ENCODE measurements around the gene LMO1. TPM values are rescaled to one million over a fixed set of nuclear protein-coding genes. Genes with fewer than 3 reads are reported as not detected.

LMO1 gene
- total and polyA plus RNA-seq, 9 of the 15 experiments (the other 6 are each of a cell fraction or from before 2014, with no cell fraction given): not detected

DNA sequence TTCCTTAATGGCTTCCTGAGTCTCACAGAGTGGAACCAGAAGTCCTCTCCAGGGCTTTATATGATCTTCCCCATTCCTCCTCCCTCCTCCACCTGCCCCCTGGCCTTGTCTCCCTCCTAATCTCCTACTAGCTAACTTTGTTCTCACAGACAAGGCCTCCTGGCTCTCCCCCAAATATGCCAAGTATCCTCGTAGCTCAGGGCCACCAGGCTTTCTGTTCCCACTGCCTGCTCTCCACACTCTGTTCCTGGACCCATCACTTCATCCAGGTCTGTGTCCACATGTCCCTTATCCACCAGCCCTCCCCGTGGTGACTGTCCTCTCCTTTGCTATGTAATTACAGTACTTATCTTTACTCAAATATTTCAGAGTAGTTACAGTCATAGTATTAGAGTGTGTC, 23.2 kb upstream of the LMO1 start (continued):
- TF ChIP-seq, protein P1, sequence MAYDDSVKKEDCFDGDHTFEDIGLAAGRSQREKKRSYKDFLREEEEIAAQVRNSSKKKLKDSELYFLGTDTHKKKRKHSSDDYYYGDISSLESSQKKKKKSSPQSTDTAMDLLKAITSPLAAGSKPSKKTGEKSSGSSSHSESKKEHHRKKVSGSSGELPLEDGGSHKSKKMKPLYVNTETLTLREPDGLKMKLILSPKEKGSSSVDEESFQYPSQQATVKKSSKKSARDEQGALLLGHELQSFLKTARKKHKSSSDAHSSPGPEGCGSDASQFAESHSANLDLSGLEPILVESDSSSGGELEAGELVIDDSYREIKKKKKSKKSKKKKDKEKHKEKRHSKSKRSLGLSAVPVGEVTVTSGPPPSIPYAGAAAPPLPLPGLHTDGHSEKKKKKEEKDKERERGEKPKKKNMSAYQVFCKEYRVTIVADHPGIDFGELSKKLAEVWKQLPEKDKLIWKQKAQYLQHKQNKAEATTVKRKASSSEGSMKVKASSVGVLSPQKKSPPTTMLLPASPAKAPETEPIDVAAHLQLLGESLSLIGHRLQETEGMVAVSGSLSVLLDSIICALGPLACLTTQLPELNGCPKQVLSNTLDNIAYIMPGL (CRISPR knock-in tag; IDR thresholded peaks at IDR 0.05): no peak
- TF ChIP-seq ZNF75A (CRISPR knock-in tag; IDR thresholded peaks at IDR 0.05) (no peak), ARID2 (IDR thresholded peaks at IDR 0.05) (no peak), ZKSCAN3 (CRISPR knock-in tag; IDR thresholded peaks at IDR 0.05) (no peak), FOXA1 (IDR thresholded peaks at IDR 0.05; ENCODE audit: borderline replicate concordance) (no peak), RNF2 (IDR thresholded peaks at IDR 0.05) (no peak), SRSF9 (IDR thresholded peaks at IDR 0.05; ENCODE audit: borderline replicate concordance, low read depth, low read length) (no peak), MCM3 (IDR thresholded peaks at IDR 0.05) (no peak)
- TF ChIP-seq, protein P2, sequence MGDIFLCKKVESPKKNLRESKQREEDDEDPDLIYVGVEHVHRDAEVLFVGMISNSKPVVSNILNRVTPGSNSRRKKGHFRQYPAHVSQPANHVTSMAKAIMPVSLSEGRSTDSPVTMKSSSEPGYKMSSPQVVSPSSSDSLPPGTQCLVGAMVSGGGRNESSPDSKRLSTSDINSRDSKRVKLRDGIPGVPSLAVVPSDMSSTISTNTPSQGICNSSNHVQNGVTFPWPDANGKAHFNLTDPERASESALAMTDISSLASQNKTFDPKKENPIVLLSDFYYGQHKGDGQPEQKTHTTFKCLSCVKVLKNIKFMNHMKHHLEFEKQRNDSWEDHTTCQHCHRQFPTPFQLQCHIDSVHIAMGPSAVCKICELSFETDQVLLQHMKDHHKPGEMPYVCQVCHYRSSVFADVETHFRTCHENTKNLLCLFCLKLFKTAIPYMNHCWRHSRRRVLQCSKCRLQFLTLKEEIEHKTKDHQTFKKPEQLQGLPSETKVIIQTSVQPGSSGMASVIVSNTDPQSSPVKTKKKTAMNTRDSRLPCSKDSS (IDR thresholded peaks at IDR 0.05; ENCODE audit: low read depth, partially characterized antibody): no peak

DNA sequence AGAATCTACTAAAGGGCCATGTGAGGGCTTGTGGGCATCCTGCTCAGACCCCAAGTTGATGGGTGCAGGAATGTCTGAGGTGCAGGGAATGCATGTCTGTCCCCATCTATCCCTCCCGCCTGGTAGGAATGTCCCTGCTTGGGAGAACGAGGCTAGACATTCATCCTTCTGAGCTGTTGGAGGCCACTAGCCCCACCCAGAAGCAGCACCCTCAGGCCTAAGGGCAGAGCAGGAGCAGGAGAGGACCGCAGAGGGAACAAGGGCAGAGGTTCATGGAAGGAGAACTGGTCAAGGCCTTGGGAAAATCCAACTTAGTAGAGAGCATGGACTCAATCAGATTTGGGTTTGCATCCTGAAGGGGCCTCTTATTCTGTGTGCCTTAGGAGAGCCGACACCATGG, 22.1 kb upstream of the LMO1 start:
- H3K36me3 ChIP-seq (ENCODE audit: control insufficient read depth, insufficient read depth, low read length): no peaks in the 10 kb centered on the region
- in situ Hi-C loops (cut with MboI) (no loop called here), intact Hi-C loops (cut with micrococcal nuclease) (no loop called here)
- ATAC-seq (no peak), DNase-seq (ENCODE audit: extremely low read depth in 1 of 4, low spot score in 3 of 4) (no peak), FAIRE-seq (no peak)
- POLR2A ChIA-PET: interaction anchor here (0.6 kb wide), 1 partner anchor 9 kb away, joined by 3 read pairs; no protein-coding TSS in a partner anchor
- H4K20me1 ChIP-seq (replicated peaks; ENCODE audit: control insufficient read depth, insufficient read depth, low read length): peaks cover 3% of the 10 kb centered on the region; the same call in 1 of the 2 replicates
- no TSS peak for BruUV-seq (replicated peaks)
- no peaks in the 10 kb centered on the region for H3K79me2 ChIP-seq (ENCODE audit: control insufficient read depth, insufficient read depth, low read length)
- CTCF ChIA-PET (ENCODE audit: low intra/inter-chr PET ratio): no interaction called here
- no peaks in the 10 kb centered on the region; a peak in 1 of 5 replicates for H3K4me1 ChIP-seq (replicated peaks in 1 of 2; ENCODE audit: control insufficient read depth in 2 of 2, insufficient read depth in 2 of 2, low read length in 2 of 2)
- H3K27me3 ChIP-seq (ENCODE audit: control insufficient read depth in 2 of 2, insufficient read depth in 2 of 2, low read length in 2 of 2): peaks cover 15 to 39% of the 10 kb centered on the region in 2 experiments
- WGBS (ENCODE audit: insufficient coverage, low coverage, missing lambda C conversion rate): 0% methylated on average over 4 of the region's 4 CpGs
- no peak overlapping the region for H3K9ac ChIP-seq (ENCODE audit: insufficient read depth in 1 of 2, low read depth in 2 of 2, low read length in 2 of 2)
- H3K9me1 ChIP-seq (ENCODE audit: control insufficient read depth, insufficient read depth, low read length): no peaks in the 10 kb centered on the region
- no peak overlapping the region for H3K4me3 ChIP-seq
- H3K4me2 ChIP-seq (ENCODE audit: insufficient read depth, low read length): no peak overlapping the region
- no peak overlapping the region for H2AFZ ChIP-seq (ENCODE audit: low read depth, low read length)
- no peak overlapping the region for H3K27ac ChIP-seq (ENCODE audit: extremely low read depth, low read depth, low read length)
- no peaks in the 10 kb centered on the region for H3K9me3 ChIP-seq (replicated peaks; ENCODE audit: control insufficient read depth, insufficient read depth, low read depth, low read length)
- TF ChIP-seq, protein P3, sequence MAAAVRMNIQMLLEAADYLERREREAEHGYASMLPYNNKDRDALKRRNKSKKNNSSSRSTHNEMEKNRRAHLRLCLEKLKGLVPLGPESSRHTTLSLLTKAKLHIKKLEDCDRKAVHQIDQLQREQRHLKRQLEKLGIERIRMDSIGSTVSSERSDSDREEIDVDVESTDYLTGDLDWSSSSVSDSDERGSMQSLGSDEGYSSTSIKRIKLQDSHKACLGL (CRISPR knock-in tag; IDR thresholded peaks at IDR 0.05; ENCODE audit: borderline replicate concordance, poor library complexity, severe bottlenecking): no peak
- TF ChIP-seq ZNF347 (CRISPR knock-in tag; IDR thresholded peaks at IDR 0.05; ENCODE audit: low read depth) (no peak), EP300 (IDR thresholded peaks at IDR 0.05; ENCODE audit: low read length) (no peak), NR2F6 (CRISPR knock-in tag; IDR thresholded peaks at IDR 0.05) (no peak), HOXB6 (CRISPR knock-in tag; IDR thresholded peaks at IDR 0.05; ENCODE audit: borderline replicate concordance) (no peak), TEAD2 (tag; IDR thresholded peaks at IDR 0.05) (no peak), BDP1 (IDR thresholded peaks at IDR 0.05; ENCODE audit: insufficient read depth, insufficient read length) (no peak), TAF15 (IDR thresholded peaks at IDR 0.05; ENCODE audit: low read depth, low read length) (no peak), ADNP (tag; IDR thresholded peaks at IDR 0.05) (no peak), CBFB (CRISPR knock-in tag; IDR thresholded peaks at IDR 0.05) (no peak), HCFC1 (IDR thresholded peaks at IDR 0.05; ENCODE audit: low read depth, low read length) (no peak)
